Measurements from ENCODE around the gene TECTB.

- TF ChIP-seq CTCF (conservative IDR thresholded peaks at IDR 0.05) = no peak
- TF ChIP-seq ZFX (IDR thresholded peaks at IDR 0.05) = no peak
Observed at GRCh38 chr10:112275512-112276245, 7.5 kb upstream of the TECTB start.

Data from C4-2B (cell line).